Left cardiac atrium (tissue), 4 donors: ENCODE measurements around the gene ATG2B. TPM values are rescaled to one million over a fixed set of nuclear protein-coding genes. Genes with fewer than 3 reads are reported as not detected.
"Not testable (repeated sequence)": the region's sequence is repeated elsewhere in the genome, so short reads cannot be mapped to it uniquely, and the experiment has no call there.

Experiments used
- ATAC-seq, 2 donors: fragments of 200-7000 bp; cut with Tn5 transposase; one replicate each; pipeline ENCODE4 v1.9.1; 2020; ENCODE audit warnings: mild to moderate bottlenecking in 2 of 2, moderate library complexity in 2 of 2
- DNase-seq: peaks from one replicate; pipeline ENCODE4 v3.0.0-alpha.2; 2020
- intact Hi-C, 2 donors: fragments of 100-400 bp; cut with DNase I; formaldehyde crosslinking; loops; one replicate each; pipeline versions ENCODE4 v1.14.1 to v1.15.1; 2022 to 2023
- total RNA-seq, 2 donors: library from RNA; stranded (reverse); fragmentation: NEBNext Ultra II Directional; extraction: Animal tissue kit (Norgen Biotek cat#: 25700); gene quantifications; one replicate each; pipeline ENCODE4 v1.2.1, GENCODE V29; 2021
- donor health status: DM: no; HTN: yes; CAD: no.
- donor health status: DM: no; HTN: yes; CAD: no; lungs with severe emphysema.
- donor health status: DM: yes; HTN: yes; CAD: no.
- donor health status: Dilated cardiomyopathy.

Gene ATG2B
- total RNA-seq, 2 donors from 2014 or later: 12.4 to 13.3 TPM

DNA sequence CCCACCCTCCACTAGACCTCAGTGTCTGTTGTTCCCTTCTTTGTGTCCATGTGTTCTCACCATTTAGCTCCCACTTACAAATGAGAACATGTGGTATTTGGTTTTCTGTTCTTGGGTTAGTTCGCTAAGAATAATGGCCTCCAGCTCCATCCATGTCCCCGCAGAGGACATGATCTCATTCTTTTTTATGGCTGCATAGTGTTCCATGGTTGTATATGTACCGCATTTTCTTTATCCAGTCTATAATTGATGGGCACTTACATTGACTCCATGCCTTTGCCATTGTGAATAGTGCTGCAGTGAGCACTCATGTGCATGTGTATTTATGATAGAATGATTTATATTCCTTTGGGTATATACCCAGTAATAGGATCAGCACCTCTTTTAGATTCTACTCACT, 118.1 kb downstream of the ATG2B start:
- DNase-seq, ATAC-seq, intact Hi-C loops: not testable (repeated sequence)

GRCh38 chr14:96243785-96244184, 119.4 kb downstream of the ATG2B start:
- no peak for ATAC-seq
- intact Hi-C loops: no loop called here
- no peak for DNase-seq

DNA sequence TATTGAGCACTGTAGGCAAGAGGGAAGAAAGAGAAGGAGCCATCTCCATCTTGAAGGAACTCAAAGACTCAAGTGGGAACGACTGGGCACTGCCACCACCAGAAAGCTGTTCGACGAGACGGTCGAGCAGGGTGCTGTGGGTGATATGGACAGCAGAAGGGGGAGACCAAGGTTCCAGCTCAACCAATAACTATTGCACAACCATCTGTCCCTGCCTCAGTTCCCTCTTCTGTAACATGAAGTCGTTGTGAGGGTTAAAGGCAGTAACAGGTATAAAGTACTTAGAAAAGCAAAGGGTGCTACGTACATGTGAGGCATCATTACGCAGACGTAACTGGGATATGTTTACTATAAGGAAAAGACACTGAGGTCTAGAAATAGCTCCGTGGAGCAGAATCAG, 121.0 kb downstream of the ATG2B start:
- intact Hi-C loops: no loop called here
- DNase-seq: no peak
- ATAC-seq: no peak

- intact Hi-C loops: no loop called here
- no peak for DNase-seq
- no peak for ATAC-seq
Observed at GRCh38 chr14:96240641-96241040, 122.5 kb downstream of the ATG2B start.

GRCh38 chr14:96239711-96240141, 123.4 kb downstream of the ATG2B start:
- DNase-seq (no peak), ATAC-seq (peak; percentile 30 to 86)
- intact Hi-C loops: no loop called here

DNA sequence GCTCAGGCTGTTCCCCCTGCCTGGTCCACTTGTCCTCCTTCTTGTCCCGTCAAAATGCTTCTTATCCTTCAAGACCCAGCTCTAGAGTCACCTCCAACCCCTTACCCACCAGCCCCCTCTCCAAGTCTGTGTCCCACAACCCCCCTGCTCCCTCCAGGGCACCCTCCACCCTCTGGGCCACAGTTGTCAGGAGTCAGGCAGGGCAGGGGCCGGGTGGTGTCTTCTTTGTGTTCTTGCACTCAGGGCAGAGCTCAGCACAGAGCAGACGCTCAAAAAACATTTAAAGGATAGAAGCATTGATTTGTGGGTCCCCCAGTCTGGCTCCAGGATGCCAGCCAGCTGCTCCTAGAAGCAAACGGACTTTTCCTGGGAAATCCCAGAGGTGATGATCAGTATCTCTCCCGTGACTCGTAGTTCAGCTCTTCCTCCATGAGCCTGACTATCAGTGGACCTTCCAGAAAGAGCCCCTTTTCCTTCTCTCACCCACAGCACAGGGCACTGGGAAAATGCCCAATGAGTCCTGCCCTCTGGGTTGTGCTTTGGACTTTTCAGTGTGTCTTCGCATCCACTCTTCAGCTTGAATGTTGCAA, 124.4 kb downstream of the ATG2B start:
- ATAC-seq: no peak
- DNase-seq: no peak
- intact Hi-C loops: no loop called here

- intact Hi-C loops: no loop called here
- ATAC-seq (no peak), DNase-seq (no peak)
Observed at GRCh38 chr14:96237641-96238040, 125.5 kb downstream of the ATG2B start.

- intact Hi-C loops: no loop called here
- no peak for ATAC-seq
Observed at GRCh38 chr14:96235426-96235825, 127.7 kb downstream of the ATG2B start.

GRCh38 chr14:96233661-96234060, 129.5 kb downstream of the ATG2B start:
- intact Hi-C loops: no loop called here
- no peak for DNase-seq
- ATAC-seq: no peak

More at GRCh38 chr14:96235426-96235825, 127.7 kb downstream of the ATG2B start:
- no peak for DNase-seq

DNA sequence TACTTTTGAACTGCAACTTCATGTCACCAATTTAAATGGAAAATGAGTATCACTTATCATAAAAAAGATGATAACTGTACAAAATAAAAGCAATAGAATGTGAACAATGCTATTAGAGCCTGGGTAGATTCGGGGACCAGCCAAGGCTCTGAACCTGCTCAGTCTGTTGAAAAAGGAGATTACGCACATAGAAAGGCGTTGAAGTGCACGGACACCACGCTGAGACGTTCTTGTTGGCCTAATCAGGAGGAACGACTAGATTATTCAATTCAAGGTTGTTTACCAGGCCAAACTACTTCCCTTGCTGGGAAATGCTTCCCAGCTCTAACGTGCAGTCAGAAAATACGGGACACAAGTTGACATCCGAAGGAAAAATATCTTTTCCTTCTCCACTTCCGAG, 130.6 kb downstream of the ATG2B start:
- DNase-seq (no peak), ATAC-seq (no peak)
- intact Hi-C loops: no loop called here

GRCh38 chr14:96231526-96232130, 131.5 kb downstream of the ATG2B start:
- intact Hi-C loops: no loop called here
- DNase-seq: no peak
- no peak for ATAC-seq

- intact Hi-C loops: no loop called here
- ATAC-seq: no peak
- no peak for DNase-seq
Observed at GRCh38 chr14:96231056-96231455, 132.1 kb downstream of the ATG2B start.

DNA sequence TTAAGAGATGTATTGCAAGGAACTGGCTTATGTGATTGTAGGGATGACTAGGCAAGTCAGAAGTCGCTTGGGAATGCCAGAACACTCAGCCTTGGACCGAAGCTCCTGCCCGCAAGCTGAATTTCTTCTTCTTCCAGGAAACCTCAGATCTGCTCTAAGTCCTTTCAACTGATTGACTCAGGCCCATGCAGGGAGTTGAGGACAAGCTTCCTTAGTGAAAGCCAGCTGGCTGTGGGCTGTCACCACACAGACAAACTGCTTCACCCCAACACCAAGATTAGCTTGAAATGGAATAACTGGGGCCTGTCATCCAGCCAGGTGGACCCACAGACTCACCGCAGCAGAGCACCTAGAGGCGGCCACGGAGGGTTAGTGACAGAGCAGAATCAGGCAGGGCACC, 133.8 kb downstream of the ATG2B start:
- intact Hi-C loops: loop anchor here in 1 of 2 donors (10.0 kb wide), 1 partner anchor 1325 kb away; no protein-coding TSS in a partner anchor
- ATAC-seq (no peak), DNase-seq (no peak)

Other genes with a start within 250 kb of the ATG2B start
- 1 to 10 TPM; 2.0 to 5.4 TPM for gene BDKRB2, start 158.5 kb downstream of the ATG2B start, total RNA-seq
- 1 to 10 TPM in 1 of 2 donors, under 1 TPM in 1; 0.21 to 1.0 TPM for gene BDKRB1, start 107.1 kb downstream of the ATG2B start, total RNA-seq
- gene GSKIP, start 185 bp upstream of the ATG2B start, total RNA-seq: 10 to 100 TPM; 10.2 to 11.2 TPM
- gene AK7, start 28.8 kb upstream of the ATG2B start, total RNA-seq: under 1 TPM; 0.47 to 0.73 TPM
- 100 to 1,000 TPM; 125 to 151 TPM for gene PAPOLA, start 139.0 kb upstream of the ATG2B start, total RNA-seq